SK-N-SH treated with all-trans-retinoic acid at 6 μM for 48 hours (cell line): Measurements from ENCODE around the gene MCTP2.

Experiments
- ATAC-seq: fragments of 200-7000 bp; cut with Tn5 transposase; 3 replicates; pipeline ENCODE4 v1.9.1; 2020; ENCODE audit warnings: mild to moderate bottlenecking, moderate library complexity
- ARNTL ChIP-seq: fragments of 450-650 bp; formaldehyde crosslinking; IDR thresholded peaks from 2 replicates; pipeline ENCODE4 v1.5.0; 2020; ENCODE audit warnings: low read depth, mild to moderate bottlenecking, moderate library complexity, borderline replicate concordance
- BACH2 ChIP-seq: fragments of 250-450 bp; sonication (Bioruptor Pico); IDR thresholded peaks from 2 replicates; pipeline ENCODE4 v1.9.0; 2021; ENCODE audit warnings: mild to moderate bottlenecking, borderline replicate concordance
- CREB5 ChIP-seq: fragments of 250-450 bp; sonication (Bioruptor Pico); IDR thresholded peaks from 2 replicates; pipeline ENCODE4 v1.5.1; 2020; ENCODE audit warnings: low read depth, mild to moderate bottlenecking, moderate library complexity
- CSDC2 ChIP-seq: fragments of 250-450 bp; sonication (Bioruptor Pico); IDR thresholded peaks from 2 replicates; pipeline ENCODE4 v1.5.0; 2020; ENCODE audit warnings: mild to moderate bottlenecking, moderate library complexity
- CSRNP3 ChIP-seq: fragments of 250-450 bp; sonication (Bioruptor Pico); IDR thresholded peaks from 2 replicates; pipeline ENCODE4 v1.5.1; 2021; ENCODE audit warnings: mild to moderate bottlenecking, moderate library complexity
- ESRRG ChIP-seq: fragments of 250-450 bp; sonication (Bioruptor Pico); IDR thresholded peaks from 2 replicates; pipeline ENCODE4 v1.6.1; 2021; ENCODE audit warnings: mild to moderate bottlenecking
- GLIS3 ChIP-seq: fragments of 250-450 bp; sonication (Bioruptor Pico); IDR thresholded peaks from 2 replicates; pipeline ENCODE4 v1.5.0; 2020; ENCODE audit warnings: mild to moderate bottlenecking, moderate library complexity
- ISL1 ChIP-seq: fragments of 250-450 bp; sonication (Bioruptor Pico); IDR thresholded peaks from 2 replicates; pipeline ENCODE4 v2.1.2; 2022; ENCODE audit warnings: mild to moderate bottlenecking, moderate library complexity
- OSR1 ChIP-seq: fragments of 250-450 bp; sonication (Bioruptor Pico); IDR thresholded peaks from 2 replicates; pipeline ENCODE4 v1.8.0; 2022; ENCODE audit warnings: moderate library complexity, mild to moderate bottlenecking, inconsistent platforms
- PATZ1 ChIP-seq: fragments of 250-450 bp; sonication (Bioruptor Pico); IDR thresholded peaks from 2 replicates; pipeline ENCODE4 v1.8.0; 2020; ENCODE audit warnings: mild to moderate bottlenecking, moderate library complexity, borderline replicate concordance
- POU6F1 ChIP-seq: fragments of 250-450 bp; sonication (Bioruptor Pico); IDR thresholded peaks from 2 replicates; pipeline ENCODE4 v1.8.0; 2021; ENCODE audit warnings: low read depth, mild to moderate bottlenecking, moderate library complexity, borderline replicate concordance
- RARB ChIP-seq: fragments of 250-450 bp; sonication (Bioruptor Pico); IDR thresholded peaks from 2 replicates; pipeline ENCODE4 v1.8.0; 2021; ENCODE audit warnings: mild to moderate bottlenecking, moderate library complexity
- TOX ChIP-seq: fragments of 250-450 bp; sonication (Bioruptor Pico); IDR thresholded peaks from 2 replicates; pipeline ENCODE4 v1.8.0; 2021; ENCODE audit warnings: mild to moderate bottlenecking, moderate library complexity, borderline replicate concordance
- TSHZ2 ChIP-seq: fragments of 250-450 bp; sonication (Bioruptor Pico); IDR thresholded peaks from 2 replicates; pipeline ENCODE4 v1.5.0; 2020; ENCODE audit warnings: mild to moderate bottlenecking, moderate library complexity
- ZC3H10 ChIP-seq: fragments of 250-450 bp; sonication (Bioruptor Pico); IDR thresholded peaks from 2 replicates; pipeline ENCODE4 v1.5.1; 2021; ENCODE audit warnings: mild to moderate bottlenecking, moderate library complexity
- ZFP3 ChIP-seq: fragments of 250-450 bp; sonication (Bioruptor Pico); IDR thresholded peaks from 2 replicates; pipeline ENCODE4 v1.5.0; 2020; ENCODE audit warnings: mild to moderate bottlenecking, moderate library complexity
- ZFP30 ChIP-seq: fragments of 450-650 bp; formaldehyde crosslinking; IDR thresholded peaks from 2 replicates; pipeline ENCODE4 v1.5.0; 2022; ENCODE audit warnings: mild to moderate bottlenecking, moderate library complexity
- ZNF565 ChIP-seq: fragments of 450-650 bp; formaldehyde crosslinking; conservative IDR thresholded peaks from 2 replicates; pipeline ENCODE4 v1.5.0; 2020; ENCODE audit warnings: low read depth, mild to moderate bottlenecking, moderate library complexity
- ZNF70 ChIP-seq: fragments of 450-650 bp; formaldehyde crosslinking; IDR thresholded peaks from 2 replicates; pipeline ENCODE4 v1.5.0; 2020; ENCODE audit warnings: mild to moderate bottlenecking, moderate library complexity
- ZNF8 ChIP-seq: fragments of 450-650 bp; formaldehyde crosslinking; IDR thresholded peaks from 2 replicates; pipeline ENCODE4 v1.5.0; 2020; ENCODE audit warnings: mild to moderate bottlenecking, moderate library complexity

The MCTP2 gene

GRCh38 chr15:94331731-94332130 lies 100.4 kb downstream of the MCTP2 start:
- no peak for TF ChIP-seq OSR1 (CRISPR knock-in tag)
- no peak for TF ChIP-seq RARB (CRISPR knock-in tag)
- TF ChIP-seq GLIS3 (CRISPR knock-in tag): no peak
- no peak for TF ChIP-seq ARNTL (CRISPR knock-in tag)
- TF ChIP-seq ZNF565 (CRISPR knock-in tag): no peak
- no peak for TF ChIP-seq ZC3H10 (CRISPR knock-in tag)
- TF ChIP-seq CSDC2: no peak
- TF ChIP-seq, all 23 proteins: peak for 0
- ATAC-seq: no peak

- no peak for ATAC-seq
- TF ChIP-seq CREB5: no peak
- TF ChIP-seq ARNTL (CRISPR knock-in tag): no peak
- TF ChIP-seq ZNF8: no peak
- TF ChIP-seq PATZ1 (CRISPR knock-in tag): no peak
- no peak for TF ChIP-seq ZFP30 (CRISPR knock-in tag)
- no peak for TF ChIP-seq ZC3H10 (CRISPR knock-in tag)
- TF ChIP-seq ISL1 (CRISPR knock-in tag): no peak
- TF ChIP-seq ZNF70 (CRISPR knock-in tag): no peak
- TF ChIP-seq CSRNP3: no peak
- TF ChIP-seq OSR1 (CRISPR knock-in tag): no peak
- TF ChIP-seq TSHZ2 (CRISPR knock-in tag): no peak
- no peak for TF ChIP-seq ZNF565 (CRISPR knock-in tag)
- TF ChIP-seq, all 23 proteins: peak for 0
Measured at GRCh38 chr15:94335616-94336015, 104.3 kb downstream of the MCTP2 start.

GRCh38 chr15:94336817-94337467 lies 105.6 kb downstream of the MCTP2 start:
- ATAC-seq: no peak
- TF ChIP-seq BACH2: no peak
- TF ChIP-seq GLIS3 (CRISPR knock-in tag): no peak
- no peak for TF ChIP-seq ZFP3 (CRISPR knock-in tag)
- no peak for TF ChIP-seq TSHZ2 (CRISPR knock-in tag)
- no peak for TF ChIP-seq ESRRG (CRISPR knock-in tag)
- no peak for TF ChIP-seq PATZ1 (CRISPR knock-in tag)
- TF ChIP-seq ZNF70 (CRISPR knock-in tag): no peak
- TF ChIP-seq ZNF565 (CRISPR knock-in tag): no peak
- no peak for TF ChIP-seq OSR1 (CRISPR knock-in tag)
- TF ChIP-seq CSRNP3: no peak
- TF ChIP-seq CSDC2: no peak
- TF ChIP-seq ZC3H10 (CRISPR knock-in tag): no peak
- no peak for TF ChIP-seq TOX (CRISPR knock-in tag)
- no peak for TF ChIP-seq POU6F1
- TF ChIP-seq ARNTL (CRISPR knock-in tag): no peak
